HepG2 (cell line): ENCODE results near the gene TNFAIP1. TPM values are rescaled to one million over a fixed set of nuclear protein-coding genes. Genes with fewer than 3 reads are reported as not detected.

Experiments used
- FOXK1 ChIP-seq: sonication (generic); formaldehyde crosslinking; IDR thresholded peaks from 2 replicates; pipeline ENCODE4 v1.4.0; 2020; ENCODE audit warnings: low read depth, missing genetic modification reagents, borderline replicate concordance
- GLI4 ChIP-seq: sonication (generic); formaldehyde crosslinking; IDR thresholded peaks from 2 replicates; pipeline ENCODE4 v1.5.1; 2020; ENCODE audit warnings: missing genetic modification reagents, mild to moderate bottlenecking, moderate library complexity, borderline replicate concordance
- HNRNPL ChIP-seq: fragments of 200-400 bp; formaldehyde crosslinking; IDR thresholded peaks from 2 replicates; pipeline ENCODE4 v1.6.1; 2017; ENCODE audit warnings: mild to moderate bottlenecking, low read depth, low read length
- MTF2 ChIP-seq: sonication (generic); formaldehyde crosslinking; IDR thresholded peaks from 2 replicates; pipeline ENCODE4 v1.5.0; 2020; ENCODE audit warnings: missing genetic modification reagents, borderline replicate concordance
- MYC ChIP-seq: sonication (generic); formaldehyde crosslinking; IDR thresholded peaks from 2 replicates; pipeline ENCODE4 v1.9.0; 2021; ENCODE audit warnings: missing genetic modification reagents, borderline replicate concordance
- ZNF142 ChIP-seq: sonication (generic); formaldehyde crosslinking; IDR thresholded peaks from 2 replicates; pipeline ENCODE4 v1.4.0; 2020; ENCODE audit warnings: missing genetic modification reagents
- ZNF251 ChIP-seq: sonication (generic); formaldehyde crosslinking; IDR thresholded peaks from 2 replicates; pipeline ENCODE4 v1.9.0; 2021; ENCODE audit warnings: mild to moderate bottlenecking, missing genetic modification reagents
- ZNF253 ChIP-seq: sonication (generic); formaldehyde crosslinking; IDR thresholded peaks from 2 replicates; pipeline ENCODE4 v1.8.0; 2022; ENCODE audit warnings: mild to moderate bottlenecking, missing genetic modification reagents, borderline replicate concordance
- ZNF275 ChIP-seq: sonication (generic); formaldehyde crosslinking; IDR thresholded peaks from 2 replicates; pipeline ENCODE4 v1.8.0; 2022; ENCODE audit warnings: missing genetic modification reagents, mild to moderate bottlenecking, inconsistent platforms, borderline replicate concordance
- ZNF569 ChIP-seq: sonication (generic); formaldehyde crosslinking; IDR thresholded peaks from 2 replicates; pipeline ENCODE4 v1.5.0; 2020; ENCODE audit warnings: mild to moderate bottlenecking, missing genetic modification reagents, moderate library complexity, borderline replicate concordance
- ZNF598 ChIP-seq: sonication (generic); formaldehyde crosslinking; IDR thresholded peaks from 2 replicates; pipeline ENCODE4 v1.5.1; 2020; ENCODE audit warnings: mild to moderate bottlenecking, missing genetic modification reagents, borderline replicate concordance
- ZNF609 ChIP-seq: sonication (generic); formaldehyde crosslinking; IDR thresholded peaks from 2 replicates; pipeline ENCODE4 v1.4.0; 2020; ENCODE audit warnings: mild to moderate bottlenecking, missing genetic modification reagents, borderline replicate concordance
- ZNF629 ChIP-seq: sonication (generic); formaldehyde crosslinking; conservative IDR thresholded peaks from 2 replicates; pipeline ENCODE4 v1.5.0; 2020; ENCODE audit warnings: missing genetic modification reagents
- ZNF775 ChIP-seq: sonication (generic); formaldehyde crosslinking; IDR thresholded peaks from 2 replicates; pipeline ENCODE4 v1.4.0; 2020; ENCODE audit warnings: missing genetic modification reagents, mild to moderate bottlenecking, moderate library complexity, borderline replicate concordance
- polyA plus RNA-seq, 8 experiments: library from polyadenylated mRNA; depleted of rRNA in 3 of 8; stranded (reverse) in 7 of 8; unstranded in 1 of 8; fragments of >200 nt; fragmentation: Illumina TruSeq in 4 of 8; extraction: Trizol in 4 of 8; gene quantifications; 2 replicates each; pipeline versions ENCODE4 v1.2.1 to v1.2.3, GENCODE V29; 2011 to 2016; ENCODE audit warnings: low read depth in 4 of 8, missing spikeins in 1 of 8, mixed read lengths in 1 of 8; ENCODE audit not compliant: insufficient read depth in 1 of 8
- total RNA-seq, 5 experiments: library from RNA; depleted of rRNA; stranded (reverse); fragments of >200 nt; fragmentation: Illumina TruSeq; extraction: Trizol; gene quantifications; 2 replicates each; pipeline ENCODE4 v1.2.3, GENCODE V29; 2016; ENCODE audit warnings: low read depth in 1 of 5

The TNFAIP1 gene
- total and polyA plus RNA-seq, 2 of the 13 experiments (the other 11 are each of a cell fraction or from before 2014, with no cell fraction given): 17.5 to 40.6 TPM

- peak; percentile 97 for TF ChIP-seq ZNF609 (CRISPR knock-in tag)
- no peak for TF ChIP-seq ZNF275 (CRISPR knock-in tag)
- peak; percentile 54; the same call in 1 of the 2 replicates for TF ChIP-seq ZNF251 (CRISPR knock-in tag)
- peak; percentile 17; the same call in 1 of the 2 replicates for TF ChIP-seq ZNF629 (CRISPR knock-in tag)
- TF ChIP-seq ZNF142 (CRISPR knock-in tag): no peak
- peak; percentile 70 for TF ChIP-seq MYC (CRISPR knock-in tag)
- TF ChIP-seq MTF2 (CRISPR knock-in tag): no peak
- TF ChIP-seq ZNF253 (CRISPR knock-in tag): 0 out of 2 replicates have a peak, but pooled peaks have one; percentile 29
- TF ChIP-seq FOXK1 (CRISPR knock-in tag): peak; percentile 88
- TF ChIP-seq ZNF598 (CRISPR knock-in tag): peak; percentile 92; the same call in 1 of the 2 replicates
- peak; percentile 90 for TF ChIP-seq HNRNPL
- TF ChIP-seq ZNF775 (CRISPR knock-in tag): no peak
- TF ChIP-seq GLI4 (CRISPR knock-in tag): no peak
- no peak for TF ChIP-seq ZNF569 (CRISPR knock-in tag)
Measured at GRCh38 chr17:28370035-28370743, 34.6 kb downstream of the TNFAIP1 start, which contains the start of gene VTN (continued).
